H1 (cell line): ENCODE results near the gene CXCR4. TPM values are rescaled to one million over a fixed set of nuclear protein-coding genes. Genes with fewer than 3 reads are reported as not detected.

Experiments used
- CTCF ChIA-PET: fragments of 300-600 bp; sonication (Branson Sonifier 250); formaldehyde crosslinking; loops from one replicate; lab custom pipeline; 2021; ENCODE audit not compliant: partially characterized antibody; lab: Charles Lee
- POLR2A ChIA-PET: fragments of 300-600 bp; sonication (Branson Sonifier 250); formaldehyde crosslinking; loops from one replicate; lab custom pipeline; 2021; ENCODE audit warnings: inconsistent platforms; ENCODE audit not compliant: partially characterized antibody; lab: Charles Lee
- DNase-seq, 2 experiments: peaks; one replicate each; pipeline versions ENCODE4 v3.0.0 to v3.0.0-alpha.2; 2010 to 2022; ENCODE audit warnings: low spot score in 2 of 2, low read depth in 1 of 2, mixed read lengths in 1 of 2
- FAIRE-seq: peaks from 2 replicates; lab custom pipeline; 2011; peaks lifted over from hg19 to GRCh38; lab: Jason Lieb, UNC
- H2AFZ ChIP-seq: 2 replicates; pipeline ENCODE4 v1.8.1; 2012; ENCODE audit warnings: low read length, inconsistent platforms
- H2AK5ac ChIP-seq: 2 replicates; pipeline ENCODE4 v1.6.1; 2013; ENCODE audit warnings: low read depth, low read length
- H2BK120ac ChIP-seq: replicated peaks from 2 replicates; pipeline ENCODE3; 2013; ENCODE audit warnings: low read depth, low read length, inconsistent platforms
- H2BK12ac ChIP-seq: 2 replicates; pipeline ENCODE4 v1.6.1; 2013; ENCODE audit warnings: low read depth, low read length
- H2BK15ac ChIP-seq: 2 replicates; pipeline ENCODE4 v1.6.1; 2013; ENCODE audit warnings: low read length
- H2BK20ac ChIP-seq: 2 replicates; pipeline ENCODE4 v1.6.1; 2013; ENCODE audit warnings: low read length
- H2BK5ac ChIP-seq: 2 replicates; pipeline ENCODE4 v1.6.1; 2013; ENCODE audit warnings: low read depth, low read length
- H3K14ac ChIP-seq: 2 replicates; pipeline ENCODE4 v1.6.1; 2013; ENCODE audit warnings: inconsistent platforms; ENCODE audit not compliant: insufficient read length
- H3K18ac ChIP-seq: 2 replicates; pipeline ENCODE4 v1.6.1; 2013; ENCODE audit warnings: low read length; ENCODE audit errors: extremely low read depth
- H3K23ac ChIP-seq: 2 replicates; pipeline ENCODE4 v1.6.1; 2013; ENCODE audit warnings: inconsistent platforms; ENCODE audit not compliant: insufficient read length
- H3K23me2 ChIP-seq: 2 replicates; pipeline ENCODE4 v1.6.1; 2013; ENCODE audit warnings: low read depth, low read length
- H3K27ac ChIP-seq: 2 replicates; pipeline ENCODE4 v1.6.1; 2011; ENCODE audit warnings: low read depth, low read length, inconsistent platforms
- H3K27me3 ChIP-seq, 4 experiments: replicated peaks in 1 of 4; 1 replicate in 1 of 4; 2 replicates in 3 of 4; pipeline versions ENCODE4 v1.6.1 to v1.8.1; 2011 to 2013; ENCODE audit warnings: low read length in 3 of 4, mild to moderate bottlenecking in 3 of 4, inconsistent platforms in 2 of 4, mixed read lengths in 2 of 4, moderate library complexity in 1 of 4; ENCODE audit not compliant: control insufficient read depth in 3 of 4, insufficient read depth in 3 of 4; ENCODE audit errors: extremely low read depth in 1 of 4
- H3K36me3 ChIP-seq, 4 experiments: 2 replicates each; pipeline versions ENCODE4 v1.6.1 to v1.8.1; 2011 to 2013; ENCODE audit warnings: mild to moderate bottlenecking in 4 of 4, low read length in 3 of 4, moderate library complexity in 2 of 4, control low read depth in 1 of 4, inconsistent platforms in 1 of 4; ENCODE audit not compliant: insufficient read depth in 4 of 4, control insufficient read depth in 2 of 4
- H3K4ac ChIP-seq: replicated peaks from 2 replicates; pipeline ENCODE3; 2013; ENCODE audit warnings: low read length, low read depth, mixed read lengths, inconsistent platforms; ENCODE audit not compliant: insufficient read length
- H3K4me1 ChIP-seq, 4 experiments: replicated peaks in 1 of 4; 1 replicate in 1 of 4; 2 replicates in 3 of 4; pipeline versions ENCODE4 v1.6.1 to v1.8.1; 2011 to 2013; ENCODE audit warnings: low read length in 3 of 4, inconsistent platforms in 2 of 4, mixed read lengths in 1 of 4; ENCODE audit not compliant: insufficient read depth in 4 of 4, control insufficient read depth in 3 of 4
- H3K4me2 ChIP-seq, 2 experiments: 2 replicates each; pipeline versions ENCODE4 v1.6.1 to v1.8.1; 2011 to 2013; ENCODE audit warnings: low read depth in 2 of 2, low read length in 2 of 2, control low read depth in 1 of 2, inconsistent platforms in 1 of 2, mild to moderate bottlenecking in 1 of 2; ENCODE audit not compliant: insufficient read depth in 1 of 2
- H3K4me3 ChIP-seq, 4 experiments: fragments of 200-600, 300-600 bp in 1 of 4; sonication (generic), shearing (Covaris generic), sonication (Bioruptor Twin) in 1 of 4; 2 replicates each; pipeline versions ENCODE4 v1.5.1 to v1.8.1; 2011 to 2016; ENCODE audit warnings: low read length in 4 of 4, low read depth in 3 of 4, control low read depth in 2 of 4, inconsistent platforms in 2 of 4, mild to moderate bottlenecking in 2 of 4, mixed read lengths in 1 of 4, moderate library complexity in 1 of 4; ENCODE audit not compliant: insufficient read depth in 2 of 4; ENCODE audit errors: extremely low read depth in 1 of 4
- H3K56ac ChIP-seq: replicated peaks from 2 replicates; pipeline ENCODE3; 2013; ENCODE audit warnings: low read depth, mild to moderate bottlenecking, mixed read lengths, low read length, inconsistent platforms; ENCODE audit not compliant: insufficient read length
- H3K79me1 ChIP-seq: 2 replicates; pipeline ENCODE4 v1.6.1; 2013; ENCODE audit warnings: low read depth, low read length, control low read depth
- H3K79me2 ChIP-seq, 2 experiments: 2 replicates each; pipeline versions ENCODE4 v1.6.1 to v1.8.1; 2012 to 2013; ENCODE audit warnings: low read length in 2 of 2, mild to moderate bottlenecking in 2 of 2, inconsistent platforms in 1 of 2; ENCODE audit not compliant: insufficient read depth in 2 of 2, control insufficient read depth in 1 of 2
- H3K9ac ChIP-seq, 4 experiments: replicated peaks in 1 of 4; 1 replicate in 1 of 4; 2 replicates in 3 of 4; pipeline versions ENCODE4 v1.6.1 to v1.8.1; 2011 to 2013; ENCODE audit warnings: low read depth in 3 of 4, low read length in 3 of 4, control low read depth in 2 of 4, mild to moderate bottlenecking in 2 of 4, moderate library complexity in 2 of 4, inconsistent platforms in 1 of 4; ENCODE audit errors: extremely low read depth in 1 of 4
- H3K9me3 ChIP-seq, 2 experiments: 2 replicates each; pipeline versions ENCODE4 v1.6.1 to v1.8.1; 2012 to 2013; ENCODE audit warnings: mild to moderate bottlenecking in 2 of 2, moderate library complexity in 2 of 2, control low read depth in 1 of 2, inconsistent platforms in 1 of 2, low read depth in 1 of 2, low read length in 1 of 2, mixed read lengths in 1 of 2; ENCODE audit not compliant: insufficient read depth in 2 of 2
- H4K20me1 ChIP-seq, 2 experiments: replicated peaks in 1 of 2; 2 replicates each; pipeline versions ENCODE3 to v1.8.1; 2011 to 2013; ENCODE audit warnings: inconsistent platforms in 2 of 2, low read length in 2 of 2, mild to moderate bottlenecking in 1 of 2; ENCODE audit not compliant: insufficient read depth in 2 of 2, control insufficient read depth in 1 of 2
- H4K5ac ChIP-seq: 2 replicates; pipeline ENCODE4 v1.6.1; 2013; ENCODE audit warnings: low read length, low read depth, mixed read lengths, inconsistent platforms; ENCODE audit not compliant: insufficient read length
- H4K8ac ChIP-seq: 2 replicates; pipeline ENCODE4 v1.8.0; 2013; ENCODE audit warnings: mild to moderate bottlenecking, moderate library complexity, low read length, inconsistent platforms; ENCODE audit not compliant: insufficient read depth; ENCODE audit errors: extremely low read depth
- H4K91ac ChIP-seq: replicated peaks from 2 replicates; pipeline ENCODE3; 2013; ENCODE audit warnings: low read length, mixed read lengths, inconsistent platforms; ENCODE audit not compliant: insufficient read length
- BRCA1 ChIP-seq: IDR thresholded peaks from 2 replicates; pipeline ENCODE4 v1.6.1; 2012; ENCODE audit warnings: low read depth, low read length, improper control_type of control experiment
- CHD2 ChIP-seq: IDR thresholded peaks from 2 replicates; pipeline ENCODE4 v1.6.1; 2012; ENCODE audit warnings: low read length, improper control_type of control experiment
- EZH2 ChIP-seq: fragments of 200-600 bp; sonication (generic); IDR thresholded peaks from 2 replicates; pipeline ENCODE4 v1.7.1; 2012; ENCODE audit warnings: low read depth, mild to moderate bottlenecking, moderate library complexity, low read length, inconsistent platforms; ENCODE audit not compliant: severe bottlenecking
- HDAC2 ChIP-seq, 2 experiments: fragments of 300-600 bp in 1 of 2; sonication (generic) in 1 of 2; IDR thresholded peaks; 2 replicates each; pipeline ENCODE4 v1.6.1; 2011 to 2012; ENCODE audit warnings: low read depth in 2 of 2, low read length in 2 of 2, mild to moderate bottlenecking in 2 of 2, moderate library complexity in 2 of 2, borderline replicate concordance in 1 of 2, inconsistent platforms in 1 of 2
- POU5F1 ChIP-seq: IDR thresholded peaks from 2 replicates; pipeline ENCODE4 v1.6.1; 2011; ENCODE audit warnings: low read depth, mild to moderate bottlenecking, low read length, moderate library complexity
- RFX5 ChIP-seq: IDR thresholded peaks from 2 replicates; pipeline ENCODE4 v1.6.1; 2011; ENCODE audit warnings: low read depth, low read length, improper control_type of control experiment, borderline replicate concordance
- SAP30 ChIP-seq: fragments of 300-600 bp; sonication (generic); IDR thresholded peaks from 2 replicates; pipeline ENCODE4 v1.7.1; 2012; ENCODE audit warnings: low read length, moderate library complexity, mild to moderate bottlenecking, inconsistent platforms; ENCODE audit not compliant: insufficient read depth, insufficient replicate concordance
- SIX5 ChIP-seq: IDR thresholded peaks from 2 replicates; pipeline ENCODE4 v1.6.1; 2011; ENCODE audit warnings: mild to moderate bottlenecking, low read depth, low read length
- SUZ12 ChIP-seq: fragments of 200-600 bp; sonication (generic); IDR thresholded peaks from 2 replicates; pipeline ENCODE4 v1.6.1; 2012; ENCODE audit warnings: mild to moderate bottlenecking, inconsistent platforms, low read length, moderate library complexity, mixed read lengths
- TAF7 ChIP-seq: optimal IDR thresholded peaks from 2 replicates; pipeline ENCODE3; 2011; ENCODE audit warnings: low read depth, mild to moderate bottlenecking, inconsistent platforms, low read length, moderate library complexity, borderline replicate concordance
- WGBS, 2 experiments: shearing (Covaris generic) in 1 of 2; methylation state at CpG; one replicate each; pipeline versions ENCODE4 v1.1.6 to v1.1.7; 2013 to 2015; ENCODE audit warnings: low lambda C conversion rate in 2 of 2, mixed read lengths in 2 of 2, inconsistent platforms in 1 of 2, low coverage in 1 of 2, missing lambda C conversion rate in 1 of 2; ENCODE audit not compliant: insufficient replicate concordance in 2 of 2, insufficient coverage in 1 of 2, insufficient read length in 1 of 2; ENCODE audit errors: extremely low coverage in 1 of 2, missing lambda C conversion rate in 1 of 2; 5-methylcytosine and 5-hydroxymethylcytosine counted together
- polyA plus RNA-seq, 7 experiments: library from polyadenylated mRNA; depleted of rRNA in 3 of 7; stranded (reverse) in 5 of 7; unstranded in 2 of 7; fragments of >200 nt in 5 of 7; fragments of 200-250 nt in 2 of 7; gene quantifications; 1 replicate in 5 of 7; 2 replicates in 1 of 7; 4 replicates in 1 of 7; pipeline versions ENCODE4 v1.2.1 to v1.2.3, GENCODE V29; 2011 to 2013; ENCODE audit warnings: missing spikeins in 2 of 7, mixed read lengths in 2 of 7
- total RNA-seq: library from RNA; stranded (reverse); fragmentation: NEBNext Ultra II Directional; extraction: Animal tissue kit (Norgen Biotek cat#: 25700); gene quantifications from 2 replicates; pipeline ENCODE4 v1.2.1, GENCODE V29; 2021
- TF ChIP-seq, protein P1 (sequence below): IDR thresholded peaks from 2 replicates; pipeline ENCODE4 v1.6.1; 2012; ENCODE audit warnings: inconsistent platforms
- TF ChIP-seq, protein P2 (sequence below): IDR thresholded peaks from 2 replicates; pipeline ENCODE4 v1.6.1; 2012; ENCODE audit warnings: inconsistent platforms

The CXCR4 gene
- total and polyA plus RNA-seq, 2 of the 8 experiments (the other 6 are each of a cell fraction or from before 2014, with no cell fraction given), result 1.8 to 2.8 TPM

DNA sequence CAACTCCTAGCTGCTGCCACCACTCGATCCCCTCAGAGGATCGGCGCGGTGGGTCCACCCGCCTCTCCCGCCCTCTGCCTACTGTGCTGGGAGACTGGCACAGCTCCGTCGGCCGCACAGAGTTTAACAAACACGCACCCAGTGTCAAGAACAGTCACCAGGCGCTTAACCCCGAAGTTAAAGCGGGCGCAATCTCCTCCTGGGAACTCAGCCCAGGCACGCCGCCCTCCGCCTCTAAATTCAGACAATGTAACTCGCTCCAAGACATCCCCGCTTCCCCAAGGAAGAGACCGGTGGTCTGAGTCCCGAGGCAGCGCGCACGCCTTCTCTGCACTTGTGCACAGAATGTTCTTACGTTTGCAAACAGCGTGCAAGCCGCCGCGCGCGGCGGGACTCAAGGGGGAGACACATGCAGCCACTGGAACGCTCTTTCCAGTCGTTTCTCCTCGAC, 533 bp downstream of the CXCR4 start:
- Histone ChIP-seq H3K4me1 (peaks cover 0 to 6% (median under 1%) of the 10 kb centered on the region in 4 experiments; a peak in 5 of 7 replicates), H2BK120ac (no peak overlapping the region), H4K5ac (no peak overlapping the region), H3K9ac (peak overlapping the region in 1 of 4 experiments; percentile 8; a peak in 1 of 7 replicates), H3K79me1 (no peaks in the 10 kb centered on the region), H2AK5ac (no peak overlapping the region), H4K20me1 (peaks cover 0 to 5% of the 10 kb centered on the region in 2 experiments), H3K18ac (no peak overlapping the region; the same call in 1 of the 2 replicates), H2BK20ac (no peak overlapping the region), H3K23me2 (peaks cover 23% of the 10 kb centered on the region), H4K91ac (no peak overlapping the region), H3K4ac (no peak overlapping the region), H2BK12ac (no peak overlapping the region), H4K8ac (no peak overlapping the region; the same call in 1 of the 2 replicates), H3K23ac (no peak overlapping the region), H2AFZ (peak overlapping the region; percentile 65; the same call in 1 of the 2 replicates), H2BK5ac (no peak overlapping the region), H3K4me3 (peak overlapping the region; percentile 57 to 78 (median 64)), H3K27ac (no peak overlapping the region), H3K36me3 (0 out of 8 replicates have a peak, but pooled peaks cover 0 to 2% (median 0%) of the 10 kb centered on the region in 4 experiments), H2BK15ac (no peak overlapping the region), H3K14ac (no peak overlapping the region), H3K79me2 (no peaks in the 10 kb centered on the region), H3K27me3 (peaks cover 10 to 51% (median 43%) of the 10 kb centered on the region in 4 experiments), H3K4me2 (peak overlapping the region; percentile 94 to 97), H3K56ac (no peak overlapping the region), H3K9me3 (no peaks in the 10 kb centered on the region)
- ChIA-PET POLR2A (interaction anchor here (0.6 kb wide), 1 partner anchor 1000 kb away, joined by 3 read pairs; no protein-coding TSS in a partner anchor), CTCF (no interaction called here)
- DNase-seq (no peak), FAIRE-seq (no peak)
- 0% methylated on average over 35 of the region's 35 CpGs; no CpG with 5 or more reads in 1 of the 2 experiments for WGBS, 2 experiments
- TF ChIP-seq SUZ12, result peak; percentile 63
- TF ChIP-seq, protein P1, sequence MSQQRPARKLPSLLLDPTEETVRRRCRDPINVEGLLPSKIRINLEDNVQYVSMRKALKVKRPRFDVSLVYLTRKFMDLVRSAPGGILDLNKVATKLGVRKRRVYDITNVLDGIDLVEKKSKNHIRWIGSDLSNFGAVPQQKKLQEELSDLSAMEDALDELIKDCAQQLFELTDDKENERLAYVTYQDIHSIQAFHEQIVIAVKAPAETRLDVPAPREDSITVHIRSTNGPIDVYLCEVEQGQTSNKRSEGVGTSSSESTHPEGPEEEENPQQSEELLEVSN, result peak; percentile 64
- no peak for TF ChIP-seq TAF7
- TF ChIP-seq CHD2, result no peak
- no peak for TF ChIP-seq POU5F1
- TF ChIP-seq SAP30, result no peak
- no peak for TF ChIP-seq SIX5
- TF ChIP-seq, protein P2, sequence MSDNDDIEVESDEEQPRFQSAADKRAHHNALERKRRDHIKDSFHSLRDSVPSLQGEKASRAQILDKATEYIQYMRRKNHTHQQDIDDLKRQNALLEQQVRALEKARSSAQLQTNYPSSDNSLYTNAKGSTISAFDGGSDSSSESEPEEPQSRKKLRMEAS, result peak; percentile 36; the same call in 1 of the 2 replicates
- peak; percentile 75 for TF ChIP-seq EZH2
- TF ChIP-seq HDAC2 (IDR thresholded peaks at IDR 0.05; ENCODE audit: borderline replicate concordance in 1 of 2, low read depth in 2 of 2, low read length in 2 of 2), result no peak
- TF ChIP-seq RFX5, result no peak
- no peak for TF ChIP-seq BRCA1
